Limb (tissue), 2 donors: ENCODE measurements around the gene ETV6.

ENCODE experiments used
- DNase-seq, 2 donors: peaks; one replicate each; pipeline ENCODE4 v3.0.0-alpha.2; 2016; ENCODE audit errors: extremely low spot score in 2 of 2

The ETV6 gene

DNA sequence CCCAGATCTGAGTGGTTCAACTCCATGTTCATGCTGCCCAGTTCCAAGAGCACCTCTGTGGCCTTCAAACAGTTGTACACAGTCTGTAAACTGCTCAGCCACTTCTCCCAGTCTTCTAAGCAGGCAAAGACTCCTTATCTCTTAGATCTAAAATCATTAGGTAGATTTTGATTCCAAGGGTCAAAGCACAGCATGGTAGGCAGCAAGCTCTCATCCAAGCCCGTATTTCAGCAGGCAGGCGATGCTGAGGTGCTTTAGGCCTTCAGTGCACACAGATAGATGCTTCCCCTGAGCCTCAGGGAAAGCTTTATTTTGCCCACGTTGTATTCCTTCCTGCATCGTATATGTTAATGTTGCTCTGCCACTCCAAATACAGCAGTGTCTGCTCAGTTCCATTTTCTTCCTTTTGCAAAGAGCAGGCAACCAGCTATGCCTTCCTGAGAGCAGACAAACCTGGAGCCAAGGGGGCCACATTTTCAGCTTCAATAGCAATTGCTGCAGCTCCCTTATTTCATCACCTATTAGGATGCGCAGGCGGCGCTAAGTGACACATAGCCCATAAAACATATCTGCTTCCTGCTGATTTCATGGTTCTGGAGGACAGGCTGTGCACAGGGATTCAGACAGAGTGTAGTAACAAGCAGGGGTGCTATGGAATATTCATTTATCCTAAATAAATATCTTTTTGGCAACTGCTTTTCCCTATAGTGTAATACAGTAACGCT lies 67.5 kb downstream of the ETV6 start:
- DNase-seq: no peak

DNA sequence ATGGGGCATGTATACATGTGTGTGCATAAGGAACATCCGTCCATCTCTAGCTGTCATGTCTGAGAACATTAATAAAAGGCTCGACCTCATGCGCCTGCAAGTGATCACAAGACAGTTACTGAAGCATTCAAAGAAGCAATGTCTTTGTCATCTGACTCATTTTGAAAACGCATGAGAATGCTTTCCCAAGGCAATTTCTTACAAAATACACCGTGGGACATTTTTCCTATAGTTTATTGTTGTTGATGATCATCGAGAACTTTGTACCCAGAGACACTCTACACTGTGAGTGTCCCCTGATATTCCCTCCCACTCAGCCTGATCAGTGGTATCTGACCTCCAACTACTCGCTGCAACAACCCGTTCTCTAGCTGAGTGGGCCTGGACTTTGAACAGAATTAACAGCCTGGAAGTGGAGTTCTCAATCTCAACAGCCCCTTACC lies 68.1 kb downstream of the ETV6 start:
- no peak for DNase-seq

DNA sequence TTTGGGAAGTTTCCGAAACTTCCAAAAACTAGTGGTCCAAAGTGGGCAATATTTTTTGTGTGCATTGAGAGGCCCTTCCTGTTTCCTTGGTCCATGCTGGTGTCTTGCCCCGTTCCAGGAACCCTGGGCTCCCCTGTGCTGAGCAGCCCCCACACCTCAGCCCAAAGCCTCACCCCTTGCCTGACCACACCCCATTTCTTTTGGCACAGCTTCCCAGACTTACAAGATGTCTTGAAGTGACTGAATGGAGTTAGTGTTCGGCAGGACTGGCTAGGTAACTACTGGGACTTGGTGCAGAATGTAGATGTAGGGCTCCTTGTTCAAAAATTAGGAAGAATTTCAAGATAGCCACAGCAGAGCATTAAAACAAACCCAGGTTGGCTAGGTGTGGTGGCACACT lies 68.6 kb downstream of the ETV6 start:
- DNase-seq: no peak

DNA sequence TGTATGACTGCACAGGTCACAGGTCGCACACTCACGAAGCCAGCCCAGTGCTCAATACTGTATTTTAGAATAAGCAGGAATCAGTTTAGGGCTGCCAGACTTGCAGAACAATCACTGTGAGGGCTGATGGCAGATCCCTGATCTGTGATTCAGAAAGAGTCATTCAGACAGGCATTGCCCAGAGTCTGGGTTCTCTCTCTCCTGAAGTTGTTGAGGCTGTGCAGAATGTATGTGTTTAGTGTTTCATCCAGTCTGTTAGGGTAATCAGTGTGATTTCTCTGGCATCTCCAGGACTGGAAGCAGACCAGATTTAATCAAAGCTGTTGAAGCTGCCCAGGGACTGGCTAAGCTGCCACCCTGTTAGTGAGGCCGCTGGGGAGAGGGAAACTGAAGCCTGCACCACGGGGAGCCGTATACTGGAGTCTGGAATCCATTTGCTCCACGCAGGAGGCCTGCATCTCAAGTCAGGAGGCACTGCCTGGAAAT lies 69.3 kb downstream of the ETV6 start:
- no peak for DNase-seq

DNA sequence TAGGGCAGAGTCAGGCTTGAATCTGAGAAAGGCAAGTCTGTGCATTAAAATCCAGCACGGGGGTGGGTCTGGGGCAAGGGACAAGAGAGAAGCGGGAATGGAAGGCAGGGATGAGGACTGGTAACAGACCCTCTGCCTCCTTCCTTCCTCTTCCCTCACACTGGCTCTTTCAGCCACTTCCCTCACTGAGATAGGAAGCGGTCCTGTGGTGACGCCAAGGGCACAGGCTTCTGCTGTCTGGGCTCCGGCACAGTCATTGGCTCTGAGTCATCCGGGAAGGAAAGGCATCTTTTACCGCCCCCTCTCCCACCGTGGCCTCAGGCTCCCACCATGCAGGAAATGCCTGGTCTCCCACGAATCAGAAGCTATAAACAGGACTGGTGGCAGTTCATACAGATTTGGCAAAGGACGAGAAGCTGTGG lies 70.2 kb downstream of the ETV6 start:
- DNase-seq: no peak

DNA sequence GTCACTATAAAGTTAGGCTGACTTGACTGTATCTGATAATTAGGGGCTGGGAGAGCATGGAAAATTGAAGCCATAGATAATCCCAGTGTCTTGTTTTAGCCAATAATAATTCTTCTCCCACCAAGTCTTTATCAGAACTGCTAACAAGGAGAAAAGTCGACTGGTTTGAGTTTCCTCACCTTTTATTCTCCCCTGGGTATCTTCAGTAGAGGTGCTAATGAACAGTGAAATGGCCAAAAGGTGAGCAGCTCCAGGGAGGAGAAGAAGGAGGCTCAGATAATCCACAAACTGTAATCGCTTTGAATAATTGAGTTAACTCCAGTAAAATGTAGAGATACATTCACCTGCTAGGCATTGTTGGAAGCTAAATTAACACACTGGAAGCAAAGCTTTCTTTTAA lies 72.6 kb downstream of the ETV6 start:
- no peak for DNase-seq

DNA sequence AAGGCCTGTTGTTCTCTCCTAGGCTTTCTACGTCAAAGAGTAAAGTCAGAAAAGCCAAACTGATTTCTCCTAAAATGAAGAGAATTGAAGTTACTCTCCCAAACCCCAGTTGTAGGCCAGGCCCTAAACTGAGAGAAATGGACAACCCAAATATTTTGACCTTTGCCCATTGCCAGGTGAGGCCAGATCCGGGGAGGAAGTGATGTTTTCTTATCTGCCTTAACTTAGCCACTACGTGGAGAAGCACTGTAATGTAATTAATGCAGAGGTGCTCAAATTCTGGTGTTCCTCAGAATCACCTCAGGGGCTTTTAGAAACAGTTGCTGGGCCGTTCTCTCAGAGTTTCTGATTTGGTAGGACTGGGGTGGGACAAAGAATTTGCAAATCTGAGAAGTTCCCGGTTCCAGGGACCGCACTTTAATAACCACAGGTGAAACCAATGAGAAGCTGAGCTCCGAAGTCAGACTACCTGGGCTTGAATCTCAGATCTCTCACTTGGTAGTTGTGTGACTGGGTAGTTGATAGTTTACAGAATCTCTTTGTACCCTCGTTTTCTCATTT lies 73.2 kb downstream of the ETV6 start:
- DNase-seq: no peak

DNA sequence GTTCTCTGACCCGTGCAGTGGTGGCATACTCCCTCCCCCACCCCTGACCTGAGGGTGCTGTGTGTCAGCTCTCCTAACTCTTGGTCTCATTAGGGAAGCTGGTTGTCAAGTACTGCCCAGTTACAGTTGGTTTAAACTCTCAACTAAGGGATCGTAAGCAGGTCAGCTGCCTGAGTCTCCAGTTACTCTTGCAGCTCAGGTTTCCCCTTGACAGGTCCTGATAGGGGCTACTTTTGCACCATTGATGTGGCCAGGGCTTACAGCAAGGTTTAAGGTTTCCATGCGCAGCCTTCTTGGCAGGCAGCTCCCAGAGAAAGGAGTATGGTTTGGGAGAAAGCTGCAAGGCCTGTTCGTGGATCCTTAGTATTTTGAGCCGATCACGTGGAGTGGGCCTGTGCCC lies 74.5 kb downstream of the ETV6 start:
- peak; percentile 24 to 50 for DNase-seq

DNA sequence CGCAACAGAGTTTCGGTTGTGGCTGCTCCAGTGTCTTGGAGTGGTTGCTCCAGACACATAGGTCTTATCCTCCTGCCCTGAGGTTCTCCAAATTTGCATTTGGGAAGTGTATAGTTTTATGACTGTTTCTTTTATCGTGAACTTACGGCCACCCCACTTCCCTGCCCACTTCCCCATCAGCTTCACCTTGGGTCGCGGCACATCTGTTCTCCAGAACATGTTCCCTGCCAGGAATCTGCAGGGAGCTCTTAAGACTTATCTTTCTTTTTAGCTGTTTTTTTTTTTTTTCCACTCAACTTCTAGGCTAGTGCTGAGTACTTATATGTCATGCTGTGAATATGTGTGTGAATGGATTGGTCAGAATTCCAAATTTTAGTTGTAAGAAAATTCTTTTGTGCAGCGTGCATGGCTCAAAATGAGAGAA lies 75.4 kb downstream of the ETV6 start:
- DNase-seq: peak in 1 of 2 donors; percentile 28

DNA sequence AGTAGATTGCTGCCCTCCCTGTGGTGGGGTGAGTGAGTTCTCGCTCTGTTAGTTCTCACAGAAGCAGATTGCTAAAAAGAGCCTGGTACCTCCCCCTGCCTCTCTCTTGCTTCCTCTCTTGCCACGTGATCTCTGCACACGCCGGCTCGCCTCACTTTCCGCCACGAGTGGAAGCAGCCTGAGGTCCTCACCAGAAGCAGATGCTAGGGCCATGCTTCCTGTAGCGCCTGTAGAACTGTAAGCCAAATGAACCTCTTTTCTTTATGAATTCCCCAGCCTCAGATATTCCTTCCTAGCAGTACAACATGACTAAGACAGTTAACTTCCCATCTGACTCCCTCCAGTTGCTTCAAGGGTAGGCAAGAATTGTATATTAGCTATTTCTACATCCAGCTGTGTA lies 76.2 kb downstream of the ETV6 start:
- no peak for DNase-seq

DNA sequence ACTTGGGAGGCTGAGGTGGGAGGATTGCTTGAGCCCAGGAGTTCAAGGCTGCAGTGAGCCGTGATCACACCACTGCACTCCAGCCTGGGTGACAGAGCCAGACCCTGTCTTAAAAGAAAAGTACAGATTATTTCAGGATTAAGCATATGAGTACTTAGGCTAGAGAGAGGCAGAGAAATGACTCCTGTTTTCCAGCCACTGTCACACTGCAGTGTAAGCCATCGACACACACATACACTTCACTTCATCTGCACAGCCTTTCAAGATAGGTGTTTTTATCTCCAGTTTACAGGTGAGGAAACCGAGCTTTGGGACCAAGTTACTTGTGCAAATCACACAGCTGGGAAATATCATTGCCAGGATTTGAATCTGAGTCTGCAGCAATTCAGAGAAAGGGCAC lies 77.2 kb downstream of the ETV6 start:
- DNase-seq: no peak

DNA sequence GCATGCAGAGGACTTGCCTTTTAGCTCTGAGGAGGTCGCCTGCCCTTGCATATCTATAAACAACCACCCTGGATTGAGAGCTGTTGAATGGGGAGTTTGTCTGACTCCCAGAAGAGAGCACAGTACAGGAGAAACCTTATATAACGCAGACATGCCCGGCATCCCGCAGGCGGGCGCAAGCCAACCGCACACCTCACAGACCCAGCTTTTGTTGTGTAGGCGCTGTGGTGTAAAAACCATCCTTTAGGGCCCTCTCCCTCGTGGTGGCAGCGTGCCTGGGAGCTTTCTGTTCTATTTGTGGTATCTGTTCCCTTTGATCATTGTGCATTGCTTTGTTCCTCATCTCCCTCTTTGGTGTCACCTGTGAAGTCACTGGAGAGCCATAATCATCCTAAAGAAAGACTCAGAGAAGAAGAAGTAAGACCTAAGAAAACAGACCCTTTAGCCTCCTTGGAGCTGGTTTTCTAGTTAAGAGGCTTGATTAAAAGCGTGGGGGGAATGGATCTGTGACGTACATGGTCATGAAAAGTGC lies 77.7 kb downstream of the ETV6 start:
- DNase-seq: no peak

DNA sequence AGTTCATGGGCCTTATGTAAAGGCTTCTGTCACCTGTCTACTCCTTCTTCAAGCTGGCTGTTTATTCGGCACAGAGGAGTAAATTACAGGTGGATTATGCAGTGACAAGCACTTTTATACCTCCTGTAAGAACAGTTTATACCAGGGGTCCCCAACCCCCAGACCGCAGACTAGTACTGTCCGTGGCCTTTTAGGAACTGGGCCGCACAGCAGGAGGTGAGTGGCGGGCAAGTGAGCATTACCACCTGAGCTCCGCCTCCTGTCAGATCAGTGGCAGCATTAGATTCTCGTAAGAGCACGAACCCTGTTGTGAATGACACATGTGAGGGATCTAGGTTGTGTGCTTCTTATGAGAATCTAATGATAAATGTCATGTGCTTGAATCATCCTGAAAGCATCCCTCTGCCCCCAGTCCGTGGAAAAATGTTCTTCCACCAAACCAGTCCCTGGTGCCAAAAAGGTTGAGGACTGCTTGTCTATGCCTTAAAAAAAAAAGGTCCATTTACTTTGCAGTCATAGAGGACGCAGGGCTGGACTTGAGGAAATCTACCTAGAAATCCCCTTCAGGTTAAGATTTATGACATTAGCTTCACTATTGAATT lies 78.8 kb downstream of the ETV6 start:
- no peak for DNase-seq

DNA sequence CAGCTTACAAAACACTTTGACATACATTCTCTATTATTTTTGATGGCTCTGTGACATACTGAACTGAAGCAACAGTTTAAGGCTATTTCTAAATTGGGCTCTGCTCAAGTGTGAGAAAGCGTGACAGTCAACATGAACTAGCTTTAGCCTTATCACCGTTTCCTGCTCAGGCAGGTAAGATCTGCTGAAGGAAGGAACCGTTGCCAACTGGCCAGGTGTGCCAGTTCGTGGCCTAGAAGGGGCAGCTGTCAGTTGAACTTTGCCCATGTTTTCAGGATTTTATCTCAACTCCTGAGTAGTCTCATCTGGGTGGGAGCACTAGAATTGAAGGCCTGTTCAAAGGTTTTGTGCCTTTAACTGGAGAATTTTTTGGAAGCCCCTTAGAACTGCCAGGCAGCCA lies 79.5 kb downstream of the ETV6 start:
- no peak for DNase-seq

DNA sequence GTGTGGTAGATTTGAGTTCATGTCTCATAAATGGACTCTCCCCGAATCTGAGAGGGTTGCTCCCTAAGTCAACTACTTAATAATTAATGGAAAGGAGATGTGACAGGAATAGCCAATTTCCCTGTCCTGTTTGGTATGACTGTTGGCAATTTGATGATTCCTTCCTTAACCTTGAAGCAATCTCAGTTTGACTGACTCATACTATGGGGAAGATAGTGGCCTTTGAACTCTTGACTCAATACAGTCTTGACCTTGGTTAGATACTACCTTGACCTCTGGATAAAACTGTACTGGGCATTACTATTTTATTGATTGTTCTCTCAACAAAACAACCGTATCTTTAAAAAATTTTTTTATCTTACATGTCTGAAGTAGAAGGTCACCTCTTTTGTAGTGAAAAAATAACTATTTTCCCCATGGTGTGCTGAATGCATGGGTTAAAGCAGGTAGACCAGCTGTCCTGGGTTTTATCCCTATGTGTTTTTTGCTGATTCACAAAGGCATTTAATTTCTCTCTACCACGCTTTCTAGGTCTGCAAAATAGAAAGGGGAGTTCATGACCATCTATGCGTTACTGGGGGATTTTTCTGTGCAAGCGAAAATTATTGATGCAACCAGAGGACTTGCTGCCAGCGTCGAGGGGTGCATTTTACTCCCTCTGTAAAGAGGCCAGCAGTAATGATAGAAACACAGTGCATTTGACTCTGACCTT lies 80.1 kb downstream of the ETV6 start:
- no peak for DNase-seq

DNA sequence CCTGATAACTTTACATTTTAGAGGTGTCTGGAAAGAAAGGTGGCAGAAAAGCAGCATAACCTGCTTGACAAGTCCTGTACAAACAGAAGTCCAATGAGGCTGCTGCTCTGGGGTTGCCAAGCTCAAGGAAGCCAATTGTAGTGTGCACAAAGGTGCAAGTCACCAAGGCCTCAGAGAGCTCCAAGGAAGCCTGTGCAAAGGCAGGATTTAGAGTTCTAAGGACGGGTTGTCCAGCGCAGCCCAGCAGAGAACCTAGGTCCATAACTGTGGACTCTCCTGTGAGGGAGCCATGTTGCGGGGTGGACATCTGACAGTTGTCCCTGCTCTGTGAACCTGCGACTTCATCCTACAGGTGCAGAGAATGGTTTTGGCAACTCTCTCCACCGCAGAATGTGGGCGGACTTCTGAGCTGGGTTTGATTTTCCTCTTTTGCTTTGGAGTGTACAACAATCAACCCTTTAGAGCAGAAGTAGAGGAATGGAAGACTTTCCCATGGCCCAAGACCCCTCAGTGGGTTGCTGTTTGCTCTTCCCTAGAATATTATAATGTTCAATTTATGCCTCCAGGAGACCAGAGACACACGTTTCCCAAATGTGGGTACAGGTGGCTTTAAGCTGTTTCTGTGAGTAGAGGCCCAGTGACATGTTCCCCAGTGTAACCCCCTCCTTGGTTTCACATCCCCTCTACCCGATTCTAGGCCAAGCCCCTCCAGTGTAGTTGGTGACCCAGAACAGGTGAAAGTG lies 81.0 kb downstream of the ETV6 start:
- DNase-seq: no peak

DNA sequence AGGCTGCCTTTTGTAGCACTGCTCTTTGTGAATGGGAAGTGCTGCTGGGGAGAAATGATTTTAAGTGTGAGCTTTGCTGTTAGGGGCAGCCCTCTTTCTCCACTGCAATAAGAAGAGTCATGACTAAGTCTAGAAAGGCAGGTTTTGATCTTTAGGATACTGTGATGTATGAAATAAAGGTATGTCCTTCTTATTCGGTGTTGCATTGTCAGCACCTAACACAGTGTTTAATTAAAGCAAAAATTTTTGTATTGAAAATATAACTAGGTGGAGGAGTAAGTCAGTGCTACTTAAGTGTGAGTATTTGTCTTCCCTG lies 81.5 kb downstream of the ETV6 start:
- no peak for DNase-seq

DNA sequence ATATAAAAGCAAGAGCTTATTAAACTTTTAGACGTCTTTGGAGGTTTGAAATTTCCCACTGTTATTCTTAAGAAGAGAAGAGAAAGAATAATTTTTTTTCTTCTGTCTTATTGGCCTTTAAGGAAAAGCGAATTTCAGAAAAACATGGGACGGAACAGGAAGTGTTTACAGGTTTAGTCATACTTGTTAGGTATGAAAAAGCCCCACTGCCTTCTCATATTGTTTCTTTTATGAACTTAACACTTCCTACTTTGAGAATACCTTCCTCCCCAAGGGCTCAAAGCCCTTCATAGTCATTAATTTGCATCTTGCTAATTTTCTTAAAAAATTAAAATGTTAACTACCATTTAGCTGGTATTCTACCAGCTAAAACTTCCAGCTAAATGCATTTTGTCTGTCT lies 82.0 kb downstream of the ETV6 start:
- DNase-seq: no peak

DNA sequence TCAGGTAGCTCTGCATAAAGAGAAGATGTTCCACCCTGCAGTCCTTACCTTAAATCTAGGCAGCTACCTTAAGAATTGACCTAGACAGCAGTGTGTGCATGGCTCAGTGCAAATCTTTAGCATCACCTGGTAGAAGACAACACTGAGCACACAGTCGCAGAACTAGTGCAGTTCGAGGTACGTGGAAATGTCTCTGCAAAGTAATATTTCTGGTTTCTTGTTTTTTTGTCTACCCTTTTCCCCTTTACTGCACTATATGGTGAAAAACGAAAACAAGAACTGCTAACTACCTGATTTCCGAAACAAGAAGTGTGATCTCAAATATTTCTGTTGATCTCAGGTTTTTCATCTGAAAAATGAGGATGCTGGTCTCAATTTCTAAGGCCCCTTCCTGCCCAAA lies 82.5 kb downstream of the ETV6 start:
- DNase-seq: no peak

DNA sequence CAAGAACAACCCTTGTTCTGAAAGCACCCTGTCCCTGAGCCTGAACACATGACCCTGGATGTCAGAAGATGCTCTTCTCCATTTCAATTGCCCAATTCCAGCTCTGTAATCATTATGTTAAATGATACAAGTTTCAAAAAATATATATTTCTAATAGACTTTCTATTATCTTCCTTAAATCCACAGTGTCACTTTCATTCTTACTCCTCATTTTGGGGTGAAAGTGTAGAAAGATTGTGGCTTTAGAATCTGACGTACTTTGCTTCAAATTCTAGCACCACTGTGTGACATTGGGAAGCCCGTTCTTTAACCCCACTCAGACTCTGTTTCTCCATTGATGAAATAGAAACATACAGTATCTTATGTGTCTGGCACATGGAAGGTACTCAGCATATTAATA lies 83.2 kb downstream of the ETV6 start:
- no peak for DNase-seq

DNA sequence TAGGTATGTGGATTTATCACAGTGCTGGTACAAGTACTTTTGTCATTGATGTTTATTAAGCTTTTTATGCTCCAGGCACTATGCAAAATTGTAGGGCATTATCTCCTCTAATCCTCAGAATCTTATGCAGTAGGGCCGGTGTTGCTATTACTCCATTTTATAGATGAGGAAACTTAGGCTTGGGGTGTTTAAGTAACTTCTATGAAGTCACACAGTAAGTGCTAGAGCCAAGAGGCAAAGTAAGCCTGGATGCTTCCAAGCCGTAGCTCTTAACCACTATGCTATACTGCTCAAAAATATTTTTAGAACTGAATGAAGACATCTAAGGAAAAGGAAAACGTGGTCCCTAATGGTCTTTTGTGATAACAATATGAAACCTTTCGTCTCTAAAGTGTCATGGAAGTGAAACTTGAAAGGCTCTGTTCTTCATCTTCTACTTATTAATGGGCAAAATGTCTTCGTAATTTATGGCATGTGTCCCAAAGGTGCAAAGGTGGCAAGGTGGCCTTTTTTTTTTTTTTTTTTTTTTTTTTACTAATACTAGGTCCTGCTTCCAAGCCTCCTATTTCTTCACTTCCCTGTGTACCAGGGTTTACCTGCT lies 85.2 kb downstream of the ETV6 start:
- no peak for DNase-seq
